ENCODE measurements around the gene CD2.

Gene CD2, protein sequence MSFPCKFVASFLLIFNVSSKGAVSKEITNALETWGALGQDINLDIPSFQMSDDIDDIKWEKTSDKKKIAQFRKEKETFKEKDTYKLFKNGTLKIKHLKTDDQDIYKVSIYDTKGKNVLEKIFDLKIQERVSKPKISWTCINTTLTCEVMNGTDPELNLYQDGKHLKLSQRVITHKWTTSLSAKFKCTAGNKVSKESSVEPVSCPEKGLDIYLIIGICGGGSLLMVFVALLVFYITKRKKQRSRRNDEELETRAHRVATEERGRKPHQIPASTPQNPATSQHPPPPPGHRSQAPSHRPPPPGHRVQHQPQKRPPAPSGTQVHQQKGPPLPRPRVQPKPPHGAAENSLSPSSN

DNA sequence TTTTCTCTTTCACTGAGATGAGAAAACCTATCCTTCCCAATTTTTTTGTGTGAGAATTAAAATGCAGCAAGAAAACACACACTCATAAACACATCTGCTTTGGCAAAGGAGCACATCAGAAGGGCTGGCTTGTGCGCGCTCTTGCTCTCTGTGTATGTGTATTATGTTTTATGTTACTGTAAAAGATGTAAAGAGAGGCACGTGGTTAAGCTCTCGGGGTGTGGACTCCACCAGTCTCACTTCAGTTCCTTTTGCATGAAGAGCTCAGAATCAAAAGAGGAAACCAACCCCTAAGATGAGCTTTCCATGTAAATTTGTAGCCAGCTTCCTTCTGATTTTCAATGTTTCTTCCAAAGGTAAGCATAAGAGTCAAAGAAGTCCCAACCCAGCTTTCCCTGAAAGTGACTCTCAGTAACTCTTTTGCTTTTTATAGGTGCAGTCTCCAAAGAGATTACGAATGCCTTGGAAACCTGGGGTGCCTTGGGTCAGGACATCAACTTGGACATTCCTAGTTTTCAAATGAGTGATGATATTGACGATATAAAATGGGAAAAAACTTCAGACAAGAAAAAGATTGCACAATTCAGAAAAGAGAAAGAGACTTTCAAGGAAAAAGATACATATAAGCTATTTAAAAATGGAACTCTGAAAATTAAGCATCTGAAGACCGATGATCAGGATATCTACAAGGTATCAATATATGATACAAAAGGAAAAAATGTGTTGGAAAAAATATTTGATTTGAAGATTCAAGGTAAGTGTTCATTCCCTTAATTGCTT lies at the start of gene CD2:
TSS of gene CD2 (plus strand) at position 233 of the 780 bp plus-strand sequence. CDS start at position 296, 63 bp downstream.
- DNase-seq = no peak

DNA sequence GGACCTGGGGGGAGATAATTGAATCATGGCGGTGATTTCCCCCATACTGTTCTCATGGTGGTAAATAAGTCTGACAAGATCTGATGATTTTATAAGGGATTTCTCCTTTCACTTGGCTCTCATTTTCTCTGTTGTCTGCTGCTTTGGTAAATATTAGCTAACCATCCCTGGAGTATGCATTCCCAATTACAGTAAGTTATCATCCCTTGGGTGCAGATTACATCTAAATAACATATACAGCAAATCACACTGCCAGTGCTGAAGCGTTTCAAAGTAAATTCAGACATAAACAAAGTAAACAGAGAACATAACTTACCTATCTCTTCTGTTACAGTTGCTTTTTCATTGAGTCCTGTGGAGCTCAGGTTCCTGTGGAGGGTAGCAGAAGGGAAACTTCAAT lies 48.1 kb upstream of the CD2 start:
- DNase-seq = no peak

DNA sequence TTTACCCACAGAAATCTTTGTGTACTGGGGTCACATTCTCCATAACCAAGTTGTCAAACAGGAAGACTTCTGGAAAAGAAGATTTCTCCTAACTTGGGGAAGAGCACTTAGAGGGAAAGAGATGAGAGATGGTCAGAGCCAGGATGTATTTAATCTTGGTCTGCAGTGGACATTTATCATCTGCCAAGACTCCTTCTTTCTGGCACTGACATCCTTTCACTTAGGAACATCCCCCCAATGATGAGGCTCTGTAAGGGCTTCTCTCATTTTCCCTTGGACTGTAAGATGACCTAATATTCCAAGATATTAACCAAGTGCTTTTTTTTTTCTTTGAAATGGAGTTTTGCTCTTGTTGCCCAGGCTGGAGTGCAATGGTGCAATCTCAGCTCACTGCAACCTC lies 47.4 kb upstream of the CD2 start:
- no peak for DNase-seq

DNA sequence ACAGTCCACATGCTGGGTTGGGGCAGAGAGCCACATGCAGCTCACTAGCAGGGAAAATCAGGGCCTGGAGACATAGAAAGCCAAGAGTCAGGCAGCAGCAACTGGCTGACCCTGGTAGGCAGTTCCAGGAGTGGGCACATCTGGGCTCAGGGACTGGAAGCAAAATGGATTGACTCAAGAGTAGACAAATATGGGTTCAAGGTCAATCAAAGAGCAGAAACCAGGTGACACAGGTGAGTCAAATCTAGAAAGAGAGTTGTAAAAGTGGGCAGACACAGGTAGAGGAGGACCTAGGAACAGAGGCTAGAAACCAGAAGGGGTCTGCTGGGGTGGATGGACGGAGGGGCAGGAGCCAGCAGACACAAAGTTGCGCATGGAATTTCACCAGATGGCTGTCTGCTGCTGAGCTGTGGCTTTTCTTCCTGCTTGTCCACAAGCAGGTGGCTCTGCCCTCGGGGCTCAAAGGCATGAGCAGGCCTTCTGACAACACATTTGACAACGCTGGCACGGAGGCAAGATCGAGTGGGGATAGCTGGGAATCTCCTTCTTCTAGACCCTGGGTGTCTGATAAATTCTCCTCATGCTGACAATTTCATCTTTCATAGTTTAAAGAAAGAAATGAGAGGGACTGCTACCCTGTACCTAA lies 45.9 kb upstream of the CD2 start:
- DNase-seq = no peak

DNA sequence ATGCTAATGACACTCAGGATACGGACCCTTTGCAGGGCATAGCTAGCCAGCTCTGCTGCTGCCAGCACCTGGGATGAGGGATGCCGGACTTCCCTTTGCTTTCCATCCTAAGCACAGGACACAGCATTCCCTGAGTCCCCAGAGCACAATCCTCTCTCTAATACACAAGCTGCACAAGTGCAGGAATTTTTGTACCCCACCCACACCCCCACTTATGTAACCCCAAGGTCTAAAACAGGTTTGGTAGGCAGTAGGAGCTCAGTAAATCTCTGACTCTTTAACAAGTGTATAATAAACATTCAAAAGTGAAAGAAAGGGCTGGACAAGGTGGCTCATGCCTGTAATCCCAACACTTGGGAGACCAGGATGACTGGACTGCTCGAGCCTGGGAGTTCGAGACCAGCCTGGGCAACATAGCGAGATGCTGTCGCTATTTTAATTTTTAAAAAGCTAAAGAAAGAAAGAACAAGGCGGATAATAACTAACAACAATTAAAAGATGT lies 44.5 kb upstream of the CD2 start:
- DNase-seq = no peak

DNA sequence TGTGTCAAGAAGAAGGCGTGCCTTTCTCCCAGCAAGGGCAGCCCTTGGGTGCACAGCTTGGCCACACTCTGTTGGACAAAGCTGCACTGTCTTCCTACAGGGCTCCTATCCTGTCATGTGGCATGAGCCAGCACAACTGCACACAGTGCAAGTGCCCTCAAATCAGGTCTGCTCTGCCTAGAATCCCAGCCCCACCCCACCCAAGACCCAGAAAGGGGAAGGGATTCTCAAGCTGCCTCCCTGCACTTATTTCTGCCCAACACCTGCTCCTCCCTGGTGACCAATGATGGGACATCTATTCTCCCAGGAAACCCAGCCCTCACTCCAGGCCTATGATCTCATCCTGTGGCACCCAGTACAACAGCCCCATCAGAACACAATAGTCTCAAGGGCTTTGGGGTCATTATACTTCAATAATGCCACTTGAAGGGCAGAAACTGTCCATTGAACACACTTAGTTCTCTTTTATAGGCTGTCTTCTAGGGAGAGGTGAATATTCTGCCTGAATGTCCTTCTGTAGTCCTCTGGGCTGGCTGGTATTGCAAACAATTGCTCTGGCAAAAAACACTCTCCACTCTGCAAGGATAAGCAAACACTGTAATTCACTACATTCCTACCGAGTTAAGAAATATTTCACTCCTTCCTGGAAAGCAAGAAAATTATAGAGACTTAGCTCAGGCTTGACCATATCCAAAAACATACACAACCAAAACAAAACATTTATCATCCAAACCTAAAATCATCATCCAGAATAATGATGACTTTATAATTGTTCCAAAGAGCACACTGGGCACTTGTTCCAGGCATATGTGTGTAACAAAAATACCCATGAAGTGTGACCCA lies 43.6 kb upstream of the CD2 start:
- no peak for DNase-seq

DNA sequence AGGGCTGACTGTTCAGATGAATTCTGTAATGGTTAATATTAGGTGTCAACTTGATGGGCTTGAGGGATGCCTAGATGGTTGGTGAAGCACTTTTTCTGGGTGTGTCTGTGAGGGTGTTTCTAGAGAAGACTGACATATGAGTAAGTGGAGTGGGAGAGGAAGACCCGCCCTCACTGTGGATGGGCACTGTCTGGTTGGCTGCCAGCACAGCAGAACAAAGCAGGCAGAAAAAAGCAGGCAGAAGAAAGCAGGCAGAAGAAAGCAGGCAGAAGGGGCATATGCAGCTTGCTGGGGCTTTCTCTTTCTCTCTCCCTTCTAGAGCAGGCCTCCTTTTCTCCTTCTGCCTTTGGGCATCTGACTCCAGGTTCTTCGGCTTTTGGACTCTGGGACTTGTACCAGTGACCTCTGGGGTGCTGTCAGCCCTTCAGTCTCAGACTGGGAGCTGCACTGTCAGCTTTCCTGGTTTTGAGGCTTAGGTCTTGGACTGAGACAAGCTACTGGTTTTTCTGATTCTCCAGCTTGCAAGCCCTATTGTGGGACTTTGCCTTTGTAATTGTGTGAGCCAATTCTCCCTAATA lies 42.9 kb upstream of the CD2 start:
- no peak for DNase-seq

DNA sequence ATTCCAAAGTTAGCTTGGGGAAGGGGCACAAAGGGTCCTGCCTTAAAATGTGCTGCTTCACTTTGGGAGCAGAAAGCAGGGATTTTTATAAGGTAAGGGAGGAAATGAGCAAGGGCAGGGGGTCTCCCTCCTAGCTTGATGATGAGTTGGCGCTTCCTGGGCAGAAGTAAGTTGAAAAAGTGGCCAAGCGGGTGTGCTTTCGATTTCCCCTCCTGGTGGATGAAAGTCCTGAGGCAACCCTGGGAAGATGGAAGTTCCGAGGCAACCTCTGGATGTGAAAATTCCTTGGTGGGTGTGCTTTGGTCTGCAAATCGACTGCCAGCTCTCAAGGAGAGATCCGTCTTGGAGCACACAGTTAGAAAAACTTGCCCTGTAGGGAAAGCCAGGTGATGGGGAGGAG lies 41.7 kb upstream of the CD2 start:
- DNase-seq = no peak

DNA sequence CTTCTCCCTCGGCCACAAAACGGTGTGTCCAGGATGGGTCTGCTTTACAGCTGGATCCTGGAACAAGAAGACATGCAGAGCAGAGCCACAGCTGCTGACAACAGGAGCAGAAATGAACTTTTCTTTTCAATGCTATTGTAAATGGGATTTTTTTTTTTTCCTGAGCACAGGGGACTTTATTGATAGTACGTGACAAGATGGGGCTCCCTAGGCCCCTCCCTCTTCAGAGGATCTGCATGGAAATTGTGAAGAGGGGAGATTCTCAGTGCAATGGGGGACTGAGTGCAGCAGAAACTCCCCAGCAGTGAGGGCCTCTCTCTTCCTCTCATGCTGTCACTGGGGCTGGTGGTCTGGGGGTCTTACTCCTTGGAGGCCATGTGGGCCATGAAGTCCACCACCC lies 40.8 kb upstream of the CD2 start:
- no peak for DNase-seq

DNA sequence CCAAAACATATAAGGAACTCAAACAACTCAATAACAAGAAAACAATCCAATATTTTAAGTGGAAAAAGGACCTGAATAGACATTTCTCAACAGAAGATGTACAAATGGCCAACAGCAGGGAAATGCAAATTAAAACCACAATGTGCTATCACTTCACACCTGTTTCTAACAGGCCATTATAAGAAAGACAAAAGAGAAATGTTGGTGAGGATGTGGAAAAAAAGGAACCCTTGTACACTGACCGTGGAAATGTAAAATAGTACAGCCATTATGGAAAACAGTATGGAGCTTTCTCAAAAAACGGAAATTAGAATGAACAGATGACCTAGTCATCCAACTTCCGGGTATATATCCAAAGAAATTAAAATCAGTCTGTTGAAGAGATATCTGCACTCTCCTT lies 37.8 kb upstream of the CD2 start:
- no peak for DNase-seq

DNA sequence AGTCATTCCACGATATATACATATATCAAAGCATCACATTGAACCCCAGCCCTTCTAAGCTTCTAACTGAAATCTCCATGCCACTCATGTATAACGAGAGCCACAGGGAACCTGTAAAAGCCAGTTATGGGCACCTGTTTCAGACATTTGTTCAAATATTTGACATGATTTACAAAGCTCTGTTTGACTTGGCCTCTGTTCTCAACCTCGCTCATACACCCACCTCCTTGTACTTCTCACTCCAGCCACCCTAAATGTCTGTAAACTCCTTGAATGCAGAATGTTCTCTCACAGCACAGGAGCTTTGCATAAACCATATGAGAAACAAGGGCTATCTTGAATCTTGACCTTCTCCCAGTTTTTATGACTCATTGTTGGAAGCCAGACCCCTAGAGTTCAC lies 36.9 kb upstream of the CD2 start:
- no peak for DNase-seq

DNA sequence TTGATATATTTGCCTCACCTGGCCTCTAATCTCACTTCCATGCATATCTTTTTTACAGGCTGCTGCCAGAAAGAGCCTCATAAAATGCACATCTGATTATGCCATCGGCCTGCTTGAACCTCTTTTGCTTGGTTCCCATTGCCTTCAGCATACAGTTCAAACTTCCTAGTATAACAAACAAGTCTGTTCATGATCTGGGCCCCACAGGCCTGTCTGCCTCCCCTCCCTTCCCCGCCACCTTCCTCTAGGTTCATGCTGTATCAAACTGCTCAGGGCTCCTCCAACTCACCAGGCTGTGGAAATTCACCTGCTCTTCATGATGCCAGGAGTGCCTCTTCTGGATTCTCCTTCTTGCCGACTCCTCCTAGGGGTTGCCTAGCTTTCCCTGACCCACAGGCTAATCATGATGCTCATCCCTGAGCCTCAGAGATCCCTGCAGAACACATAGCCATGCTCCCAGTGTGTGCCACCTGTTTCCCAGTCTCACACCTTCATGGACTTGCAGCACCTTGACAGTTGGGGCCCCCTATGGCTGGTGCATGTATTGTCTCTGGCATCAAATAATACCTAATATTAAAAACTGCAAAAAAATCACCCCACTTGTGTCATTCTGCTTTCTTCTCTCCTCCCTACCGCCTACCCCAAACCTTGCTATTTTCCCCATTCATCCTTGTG lies 33.7 kb upstream of the CD2 start:
- DNase-seq = no peak

DNA sequence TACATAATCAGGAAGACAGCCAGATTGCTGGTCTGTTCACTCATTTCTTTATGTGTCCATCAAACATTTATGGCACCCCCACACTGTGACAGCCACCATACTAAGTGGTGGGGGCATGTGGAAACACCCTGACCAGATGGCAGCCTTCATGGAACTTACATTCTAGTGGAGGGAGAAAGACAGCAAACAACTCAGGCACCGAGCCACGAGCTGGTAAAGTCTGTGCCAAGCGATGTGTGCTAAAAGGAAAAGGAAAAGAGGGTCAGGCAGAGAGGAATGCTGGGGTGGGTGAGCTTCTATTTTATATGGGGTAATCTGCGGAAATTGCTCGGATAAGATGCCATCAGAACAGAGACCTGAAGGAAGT lies 33.2 kb upstream of the CD2 start:
- DNase-seq = no peak

DNA sequence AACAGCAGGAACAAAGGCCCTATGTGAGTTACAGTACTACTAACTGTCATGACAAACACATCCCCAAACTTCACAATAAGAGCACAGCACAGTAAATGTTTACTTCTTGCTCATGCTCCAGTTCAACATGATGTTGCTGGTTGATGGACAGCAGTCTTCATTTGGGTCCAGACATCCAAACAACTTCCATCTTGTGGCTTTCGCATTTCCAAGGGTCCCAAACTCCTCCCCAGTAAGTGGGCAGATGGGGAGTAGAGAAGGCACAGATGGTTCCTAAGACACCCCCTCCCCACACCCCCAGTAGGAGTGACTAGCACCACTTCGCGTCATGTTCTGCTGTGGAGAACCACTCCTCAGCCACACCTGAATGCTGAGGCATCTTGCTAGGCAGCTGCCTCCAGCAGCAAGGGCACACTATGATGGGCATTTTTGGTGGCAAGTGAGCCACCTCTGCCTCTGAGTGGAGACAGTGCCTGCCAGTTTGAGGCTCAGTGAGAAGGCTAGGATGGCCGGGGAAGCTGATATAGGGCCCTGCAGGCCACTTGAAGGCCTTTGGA lies 32.7 kb upstream of the CD2 start:
- no peak for DNase-seq

DNA sequence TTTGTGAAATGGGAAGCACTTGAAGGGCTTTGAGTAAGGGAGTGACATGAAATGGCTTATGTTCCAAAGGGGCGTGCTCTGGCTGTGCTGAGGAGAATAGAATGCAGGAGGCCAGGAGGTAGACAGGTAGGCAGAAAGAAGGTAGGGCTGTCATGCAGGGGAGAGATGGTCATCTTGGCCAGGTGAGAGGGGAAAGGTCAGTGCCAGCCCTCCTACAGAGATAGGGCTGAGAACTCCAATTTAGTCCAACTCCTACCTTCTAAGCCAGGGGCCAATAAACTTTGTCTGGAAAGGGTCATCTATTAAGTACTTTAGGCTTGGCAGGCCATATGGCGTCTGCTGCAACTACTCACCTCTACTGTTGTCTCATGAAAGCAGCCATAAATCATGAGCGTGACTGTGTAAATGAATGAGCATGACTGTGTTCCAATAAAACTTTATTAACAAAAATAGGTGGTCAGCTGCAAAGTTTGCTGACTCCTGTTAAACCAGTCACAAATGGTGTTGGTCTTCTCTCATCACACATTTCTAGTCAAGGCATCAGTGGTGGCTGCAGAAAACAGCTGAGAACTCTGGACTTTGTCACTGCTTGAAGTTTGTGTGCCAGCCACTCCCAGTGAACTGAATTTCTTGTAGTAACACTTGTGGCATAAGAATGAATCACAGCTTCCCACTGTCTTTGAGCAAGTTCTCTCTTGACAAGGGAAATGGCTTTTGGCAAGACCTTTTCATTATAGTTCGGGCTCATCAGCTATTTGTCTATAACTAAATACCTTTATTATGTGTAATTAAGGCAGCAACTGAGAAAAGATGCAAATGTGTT lies 32.0 kb upstream of the CD2 start:
- DNase-seq = no peak

DNA sequence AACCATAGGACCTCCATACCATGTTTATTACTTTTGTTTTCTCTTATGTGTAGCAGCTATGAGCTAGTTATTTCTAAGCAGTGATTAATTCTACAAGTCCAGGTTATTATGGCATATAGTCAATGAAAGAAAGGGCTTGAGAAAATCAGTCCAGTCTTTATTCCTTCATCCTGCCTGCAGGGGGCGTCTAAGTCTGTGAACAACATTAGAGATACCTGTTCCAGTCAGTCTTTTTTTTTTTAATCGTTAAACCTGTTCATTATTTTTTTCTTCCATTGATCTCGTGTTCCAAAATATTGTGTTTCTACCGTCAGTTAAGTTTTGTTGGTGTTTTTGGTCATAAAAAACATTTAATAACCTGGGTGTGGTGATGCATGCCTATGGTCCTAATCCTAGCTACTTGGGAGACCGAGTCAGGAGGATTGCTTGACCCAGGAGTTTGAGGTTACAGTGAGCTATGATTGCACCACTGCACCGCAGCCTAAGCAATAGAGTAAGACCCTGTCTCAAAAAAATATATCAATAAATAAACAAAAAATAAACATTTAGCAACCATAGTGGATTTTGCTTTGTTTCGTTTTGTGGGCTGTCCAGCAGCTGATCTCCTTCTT lies 29.4 kb upstream of the CD2 start:
- DNase-seq = no peak

DNA sequence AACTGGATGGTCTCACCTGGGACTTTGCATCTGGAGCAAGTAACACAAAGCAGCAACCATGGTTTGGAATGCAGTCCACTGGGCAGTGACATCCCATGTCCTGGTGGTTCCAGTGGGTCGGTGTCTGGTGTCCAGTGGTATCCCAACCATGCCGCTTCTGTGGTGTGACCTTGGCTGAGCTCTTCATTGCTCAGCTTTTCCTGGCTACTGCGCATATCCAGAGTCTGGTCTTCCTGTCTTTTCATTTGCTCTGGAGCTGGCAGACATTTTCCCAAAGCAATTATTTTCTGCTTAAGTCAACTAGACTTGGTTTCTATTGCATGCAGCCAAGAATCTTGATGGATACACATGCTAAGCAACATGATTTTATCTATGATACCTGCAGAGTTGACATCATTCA lies 28.4 kb upstream of the CD2 start:
- DNase-seq = no peak

DNA sequence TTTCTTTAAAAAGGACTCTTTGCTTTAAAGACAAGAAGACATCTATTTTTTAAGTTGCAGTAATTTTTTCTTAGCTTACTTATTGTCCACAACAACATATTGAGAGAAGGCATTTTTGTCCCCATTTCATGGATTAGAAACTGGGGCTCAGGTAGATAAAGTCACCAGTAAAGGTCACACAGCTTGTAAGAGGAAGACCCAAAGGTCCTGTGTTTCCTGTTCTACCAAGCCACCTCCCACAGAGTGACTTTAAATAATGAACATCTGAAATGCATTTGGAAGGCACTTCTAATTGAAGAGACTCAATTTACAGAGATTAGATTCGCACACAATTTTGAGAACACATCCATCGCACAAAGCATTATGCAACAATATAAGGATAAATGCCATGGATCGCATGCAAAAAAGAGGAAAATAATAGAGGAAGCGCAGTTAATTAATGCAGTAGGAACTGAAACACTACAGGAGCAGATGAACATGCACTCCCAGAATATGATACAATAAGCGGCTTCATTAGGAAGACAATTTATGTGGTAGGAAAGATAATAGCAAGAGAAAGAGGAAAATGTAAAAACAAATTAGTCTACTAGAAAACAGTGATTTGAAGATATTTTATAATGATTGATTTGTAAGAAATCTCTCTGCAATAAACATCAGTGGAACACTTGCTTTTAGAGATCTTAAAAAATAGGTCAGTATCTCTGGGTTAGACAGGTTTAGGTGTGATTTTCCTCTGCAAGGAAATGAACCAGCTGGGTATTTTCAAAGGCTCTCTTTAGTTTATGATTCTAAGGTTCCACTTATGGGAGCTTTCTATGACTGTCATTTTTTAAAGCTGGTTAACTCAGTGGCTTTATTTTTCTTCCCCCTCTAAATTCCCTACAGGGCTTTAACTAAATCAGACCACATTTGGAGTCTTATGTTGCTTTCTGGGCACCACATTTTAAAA lies 27.1 kb upstream of the CD2 start:
- DNase-seq = no peak

DNA sequence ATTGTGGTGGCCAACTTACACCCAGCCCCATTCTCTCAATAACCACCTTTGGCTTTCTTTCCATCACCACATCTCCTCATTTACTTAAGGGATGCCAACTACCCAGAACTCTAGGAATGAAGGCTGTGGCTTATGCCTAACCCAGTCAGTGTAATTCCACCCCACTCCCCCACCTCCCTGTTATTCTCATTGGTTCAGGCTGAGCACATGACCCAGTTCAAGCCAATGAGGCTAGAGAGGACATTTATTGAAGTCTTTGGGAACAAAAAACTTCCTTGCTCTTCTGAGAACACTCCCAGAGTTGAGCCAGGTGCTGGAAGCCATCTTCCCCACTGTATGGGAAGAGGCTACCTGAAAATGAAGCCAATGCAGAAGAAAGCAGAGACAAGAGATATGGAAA lies 22.8 kb upstream of the CD2 start:
- no peak for DNase-seq

All from GOT3 (cell line).